Endometrium (tissue), 2 donors: ENCODE results near the gene PRIMA1.

Source experiments
- FAIRE-seq: peaks from 2 replicates; lab custom pipeline; 2012; peaks lifted over from hg19 to GRCh38; lab: Jason Lieb, UNC
- donor health status: control.
- donor health status: control.

PRIMA1 gene

GRCh38 chr14:93753647-93754046 lies 34.6 kb downstream of the PRIMA1 start:
- FAIRE-seq, result no peak

DNA sequence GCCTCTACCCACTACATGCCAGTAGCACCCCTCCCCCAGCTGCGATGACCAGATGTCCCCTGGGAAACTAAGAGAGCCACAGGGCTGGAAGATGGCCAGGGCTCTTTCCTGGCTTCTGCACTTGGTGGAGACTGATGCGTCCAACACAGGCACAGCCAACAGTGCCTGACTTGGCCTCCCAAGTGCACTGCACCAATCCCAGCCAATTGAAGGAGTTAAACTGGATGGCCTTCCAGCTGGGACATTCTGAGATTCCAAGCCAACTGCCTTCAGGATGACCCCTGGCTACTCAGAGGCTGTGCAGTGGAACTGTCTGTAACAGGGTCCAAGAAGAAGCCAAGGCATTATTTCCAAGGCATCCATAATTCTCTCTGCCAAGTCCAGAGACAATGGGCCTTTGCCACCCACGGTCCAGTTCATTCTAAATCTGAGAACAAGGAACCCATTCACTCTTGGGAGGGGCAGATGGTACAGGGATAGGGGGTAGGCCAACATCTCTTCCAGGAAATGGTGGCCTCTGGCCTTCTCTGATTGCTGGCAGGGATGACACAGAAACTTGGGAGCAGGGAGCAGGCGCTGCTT lies 35.2 kb downstream of the PRIMA1 start:
- FAIRE-seq, result no peak

- no peak for FAIRE-seq
These were observed 36.2 kb downstream of the PRIMA1 start for GRCh38 chr14:93751946-93752655.

GRCh38 chr14:93749076-93749420 lies 39.2 kb downstream of the PRIMA1 start:
- no peak for FAIRE-seq

GRCh38 chr14:93748208-93749075 lies 39.8 kb downstream of the PRIMA1 start:
- no peak for FAIRE-seq

DNA sequence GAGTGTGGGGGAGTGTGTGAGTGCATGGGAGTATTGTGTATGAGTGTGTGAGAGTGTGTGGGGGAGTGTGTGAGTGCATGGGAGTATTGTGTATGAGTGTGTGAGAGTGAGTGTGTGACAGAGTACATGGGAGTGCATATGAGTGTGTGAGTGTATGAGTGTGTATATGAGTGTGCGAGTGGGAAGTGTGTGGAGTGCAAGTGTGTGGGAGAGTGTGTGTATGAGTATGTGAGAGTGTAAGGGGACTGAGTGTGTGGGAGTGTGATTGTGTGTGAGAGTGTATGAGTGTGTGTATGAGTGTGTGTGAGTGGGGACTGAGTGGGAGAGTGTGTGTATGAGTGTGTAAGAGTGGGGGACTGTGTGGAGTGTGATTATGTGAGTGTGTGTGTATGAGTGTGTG lies 40.7 kb downstream of the PRIMA1 start:
- no peak for FAIRE-seq

DNA sequence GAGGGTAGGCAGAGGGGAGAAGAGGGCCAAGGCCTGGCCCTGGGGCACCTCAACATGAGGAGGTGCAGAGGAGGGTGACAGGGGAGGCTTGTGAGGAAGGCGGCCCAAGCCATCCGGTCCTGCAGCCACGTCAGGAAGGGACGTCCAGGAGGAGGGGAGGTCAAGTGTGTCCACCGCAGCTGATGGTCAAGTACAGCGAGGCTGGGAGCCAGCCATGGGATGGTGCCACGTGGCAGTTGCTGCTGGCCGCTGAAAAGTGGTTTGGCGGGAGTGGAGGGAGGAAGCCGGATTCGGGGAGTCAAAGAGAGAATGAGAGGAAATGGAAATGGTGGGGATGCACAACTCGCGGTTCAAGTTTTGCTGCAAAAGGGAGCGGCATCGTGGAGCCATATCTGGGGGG lies 41.2 kb downstream of the PRIMA1 start:
- no peak for FAIRE-seq

DNA sequence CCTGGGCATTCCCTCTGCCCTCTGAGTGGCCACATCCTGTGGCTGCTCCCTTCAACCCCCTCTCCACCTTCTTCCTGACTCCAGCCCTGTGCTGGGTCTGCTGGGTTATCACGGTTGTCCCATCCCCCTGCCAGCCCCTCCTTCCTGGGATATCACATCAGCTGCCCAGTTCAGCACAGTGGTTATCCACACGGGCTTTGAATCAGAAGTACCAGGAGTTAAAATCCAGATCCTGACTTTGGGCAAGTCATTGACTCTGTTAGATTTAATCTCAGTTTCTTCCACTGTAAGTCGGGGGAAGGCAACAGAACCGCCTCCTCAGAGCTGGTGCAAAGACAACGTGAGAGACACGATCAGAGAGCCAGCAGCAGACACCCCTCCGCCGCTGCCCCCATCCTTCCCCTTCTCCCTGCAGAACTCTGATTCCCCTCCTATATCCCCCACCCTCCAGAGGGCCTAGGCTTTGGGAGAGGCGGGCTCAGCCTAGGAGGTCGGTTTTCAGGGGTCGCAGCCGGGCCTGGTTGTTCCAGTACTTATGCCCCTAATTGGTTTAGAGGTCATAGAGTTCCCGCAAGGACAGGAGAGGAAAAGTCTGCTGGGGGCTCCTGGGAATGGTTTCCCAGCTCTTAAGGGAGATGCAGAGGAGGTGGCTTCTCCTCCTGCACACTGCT lies 42.5 kb downstream of the PRIMA1 start:
- FAIRE-seq, result no peak

GRCh38 chr14:93744876-93745275 lies 43.4 kb downstream of the PRIMA1 start:
- no peak for FAIRE-seq

DNA sequence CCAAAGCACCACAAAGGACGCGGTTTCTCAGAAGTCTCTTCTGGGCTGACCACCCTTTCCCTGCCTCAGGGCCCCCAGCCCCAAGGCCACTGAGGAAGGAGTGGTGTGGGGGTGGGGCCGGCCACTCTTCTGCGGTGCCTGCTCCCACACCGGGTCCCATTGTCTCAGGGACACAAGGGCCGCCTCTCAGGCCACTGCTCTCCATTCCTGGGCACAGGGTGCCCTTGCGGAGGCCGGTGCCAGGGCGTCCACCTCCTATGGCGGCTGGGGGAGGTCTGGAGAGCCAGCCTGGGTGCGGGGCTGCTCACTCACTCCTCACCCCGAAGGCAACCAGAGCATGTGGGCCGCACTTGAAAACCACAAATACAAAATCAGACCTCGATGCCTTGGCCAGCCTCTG lies 44.1 kb downstream of the PRIMA1 start:
- no peak for FAIRE-seq

DNA sequence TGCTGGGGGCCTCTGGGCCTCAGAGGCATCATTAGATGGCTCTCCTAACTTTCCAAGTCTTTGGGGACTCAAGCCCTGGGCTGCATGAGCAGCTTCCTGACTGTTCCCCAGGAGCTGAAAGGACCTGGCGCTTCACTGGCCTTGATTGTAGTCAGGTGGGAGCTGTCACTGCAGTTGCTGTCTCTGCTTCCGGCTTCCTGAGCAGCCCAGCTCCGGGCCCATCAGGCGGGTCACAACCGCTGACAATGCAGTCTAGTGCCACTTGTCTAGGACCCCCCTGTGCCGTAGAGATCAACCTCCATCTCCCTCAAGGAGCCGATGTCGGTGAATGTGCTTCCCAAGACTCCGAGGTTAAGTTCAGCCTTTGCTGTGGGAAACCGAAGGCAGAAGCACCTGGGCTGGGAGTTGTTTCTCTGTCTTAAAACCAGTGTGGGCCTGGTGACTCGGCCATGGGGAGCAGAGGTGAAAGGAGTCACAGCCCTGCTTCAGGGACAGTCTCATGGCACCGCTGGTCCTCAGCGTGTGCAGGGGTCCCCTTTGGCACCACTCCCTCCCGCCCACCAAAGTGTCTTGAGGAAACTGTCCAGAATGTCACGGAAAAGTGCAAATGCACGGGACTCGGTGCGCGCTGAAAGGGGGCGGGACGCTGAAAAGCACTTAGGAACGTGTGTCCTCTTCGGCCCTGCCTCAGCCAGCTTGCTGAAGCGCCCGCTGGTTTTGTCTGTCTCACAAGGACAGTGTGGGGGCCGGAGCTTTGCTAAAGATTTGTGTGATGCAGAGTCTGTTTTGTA lies 44.8 kb downstream of the PRIMA1 start:
- no peak for FAIRE-seq

DNA sequence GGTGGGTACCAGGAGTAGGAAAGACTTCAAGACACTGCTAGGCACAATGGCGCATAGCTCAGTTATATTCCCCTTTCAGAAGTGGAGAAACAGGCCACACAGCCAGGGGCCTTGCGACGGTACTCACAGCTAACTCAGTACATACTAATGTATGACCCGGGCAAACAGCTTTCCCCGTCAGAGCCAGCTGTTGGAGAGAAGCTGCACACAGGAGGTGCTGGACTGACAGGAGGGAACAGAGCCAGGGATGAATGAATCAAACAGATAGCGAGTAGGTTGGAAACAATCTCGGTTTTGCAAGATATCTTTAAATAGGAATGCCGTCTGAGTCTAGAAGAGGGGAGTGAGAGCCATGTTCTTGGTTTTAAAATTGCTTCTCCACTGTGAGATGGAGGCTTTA lies 45.5 kb downstream of the PRIMA1 start:
- no peak for FAIRE-seq

DNA sequence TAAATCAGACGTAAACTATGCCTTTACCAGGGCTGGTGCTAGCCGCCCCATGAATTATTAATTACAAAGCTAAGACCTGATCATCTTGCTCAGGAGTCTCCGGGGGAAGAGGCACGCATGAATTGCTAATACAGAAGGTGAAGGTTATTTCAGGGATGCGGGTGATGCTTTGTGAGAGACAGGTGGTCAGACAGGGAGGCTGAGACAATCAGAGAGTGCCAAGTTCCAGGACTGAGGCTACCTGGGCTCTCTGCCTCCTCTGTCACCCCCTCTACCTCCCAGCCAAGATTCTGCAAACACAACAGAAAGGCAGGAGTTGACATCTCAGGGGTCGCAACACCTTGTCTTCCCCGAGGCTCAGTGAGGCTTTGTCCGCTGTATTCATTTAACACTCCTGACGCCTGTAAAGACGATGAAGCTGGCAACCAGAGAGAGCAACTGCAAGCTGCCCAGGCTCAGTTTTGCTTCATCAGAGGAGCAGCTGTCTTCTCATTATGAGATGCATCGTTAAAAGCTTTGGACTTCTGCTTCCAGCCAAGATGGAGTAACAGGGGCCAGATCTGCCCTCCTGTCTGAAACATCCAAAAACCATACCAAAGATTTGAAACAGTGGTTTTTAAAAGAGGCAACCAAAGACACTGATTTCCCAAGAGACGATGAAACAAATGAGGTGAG lies 46.6 kb downstream of the PRIMA1 start:
- no peak for FAIRE-seq

DNA sequence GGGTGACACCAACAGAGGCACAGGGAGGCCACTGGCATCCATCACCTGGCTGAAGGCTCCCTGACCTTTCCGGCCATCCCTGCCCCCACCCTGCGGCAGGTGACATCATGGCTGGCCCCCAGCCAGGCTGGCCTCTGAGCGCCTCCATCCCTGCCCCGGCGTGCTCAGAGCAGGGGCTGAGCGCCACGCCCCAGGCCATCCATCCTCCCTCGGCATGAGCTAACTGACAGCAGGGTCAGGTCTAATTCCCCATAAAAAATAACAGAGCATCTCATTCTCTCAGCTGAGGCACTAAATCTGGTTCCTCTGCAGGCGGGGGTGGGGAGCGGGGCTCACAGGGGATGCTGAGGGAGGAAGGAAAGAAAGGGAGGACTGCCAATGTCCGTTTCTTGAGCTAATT lies 50.7 kb downstream of the PRIMA1 start:
- no peak for FAIRE-seq

GRCh38 chr14:93736378-93737014 lies 51.8 kb downstream of the PRIMA1 start:
- FAIRE-seq, result no peak

DNA sequence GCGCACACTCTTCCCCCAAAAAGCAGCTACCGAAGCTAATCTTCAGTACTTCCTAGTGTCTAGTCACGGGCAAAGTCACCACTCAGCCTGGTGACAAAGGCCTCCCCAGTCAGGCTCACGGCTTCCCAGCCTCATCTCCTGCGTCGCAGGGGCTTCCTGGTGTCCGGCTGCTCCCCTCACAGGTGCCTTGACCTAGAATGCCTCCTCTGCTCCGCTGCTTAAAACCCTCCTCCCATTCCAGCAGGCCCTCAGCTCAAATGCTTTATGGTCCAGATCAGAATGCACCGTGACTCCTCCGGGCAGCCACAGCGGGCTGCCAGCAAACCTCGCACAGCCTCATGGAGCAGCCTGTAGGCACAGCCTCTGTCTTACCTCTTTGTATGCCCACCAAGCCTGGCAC lies 53.1 kb downstream of the PRIMA1 start:
- FAIRE-seq, result no peak

- FAIRE-seq, result no peak
These were observed 54.0 kb downstream of the PRIMA1 start for GRCh38 chr14:93734086-93734822.

DNA sequence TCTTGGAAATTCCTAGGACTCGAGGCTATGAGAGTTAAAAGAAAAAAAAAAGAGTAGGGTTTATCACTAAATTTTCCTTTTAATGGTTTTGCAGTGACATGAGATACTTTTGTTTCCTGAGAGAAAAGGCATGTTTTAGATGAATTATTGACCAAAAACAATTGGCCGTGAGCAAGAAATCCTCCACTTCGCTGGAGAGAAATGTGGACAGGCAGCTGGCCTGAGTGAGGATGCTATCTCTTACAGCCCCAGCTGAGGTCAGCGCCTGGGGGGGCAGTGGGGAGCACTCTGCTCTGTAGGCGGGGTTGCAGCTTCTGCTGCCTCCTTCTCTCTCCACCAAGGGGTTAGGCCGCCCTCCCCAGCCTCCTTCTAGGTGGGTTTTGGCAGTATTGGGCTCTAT lies 54.7 kb downstream of the PRIMA1 start:
- no peak for FAIRE-seq

- FAIRE-seq, result no peak
These were observed 55.1 kb downstream of the PRIMA1 start for GRCh38 chr14:93733231-93733630.

GRCh38 chr14:93732524-93732923 lies 55.8 kb downstream of the PRIMA1 start:
- FAIRE-seq, result no peak
